Stimulated activated CD4-positive, alpha-beta T cell treated with anti-CD3 and anti-CD28 coated beads, Interleukin-1b, Interleukin-23, amount 100 ng/mL, for 4 hours (primary cell): ENCODE results near the gene NSDHL.

Source experiments
- DNase-seq, 2 donors: peaks; one replicate each; pipeline ENCODE4 v3.0.0-alpha.2; 2020; ENCODE audit warnings: low read depth in 2 of 2

The NSDHL gene

GRCh38 chrX:152844256-152844655, 13.4 kb downstream of the NSDHL start:
- DNase-seq = no peak

GRCh38 chrX:152845618-152846240, 14.9 kb downstream of the NSDHL start:
- DNase-seq = no peak

- no peak for DNase-seq
Measured at GRCh38 chrX:152847281-152847680, 16.4 kb downstream of the NSDHL start.

GRCh38 chrX:152850465-152850864, 19.6 kb downstream of the NSDHL start:
- no peak for DNase-seq

- DNase-seq = no peak
Measured at GRCh38 chrX:152853986-152854385, 23.1 kb downstream of the NSDHL start.

GRCh38 chrX:152861116-152861515, 30.3 kb downstream of the NSDHL start:
- no peak for DNase-seq

GRCh38 chrX:152861826-152862225, 31.0 kb downstream of the NSDHL start:
- no peak for DNase-seq

GRCh38 chrX:152865232-152865920, 34.5 kb downstream of the NSDHL start:
- no peak for DNase-seq

- DNase-seq = no peak
Measured at GRCh38 chrX:152866386-152866785, 35.5 kb downstream of the NSDHL start.

- DNase-seq = no peak
Measured at GRCh38 chrX:152869972-152870371, 39.1 kb downstream of the NSDHL start.

GRCh38 chrX:152871260-152871659, 40.4 kb downstream of the NSDHL start:
- DNase-seq = no peak

GRCh38 chrX:152872522-152872921, 41.7 kb downstream of the NSDHL start:
- DNase-seq = no peak

GRCh38 chrX:152873361-152873760, 42.5 kb downstream of the NSDHL start:
- DNase-seq = no peak

GRCh38 chrX:152876931-152877840, 46.3 kb downstream of the NSDHL start:
- DNase-seq = no peak

- no peak for DNase-seq
Measured at GRCh38 chrX:152878976-152879755, 48.3 kb downstream of the NSDHL start.

- DNase-seq = no peak
Measured at GRCh38 chrX:152881289-152881688, 50.4 kb downstream of the NSDHL start.

- no peak for DNase-seq
Measured at GRCh38 chrX:152884171-152884570, 53.3 kb downstream of the NSDHL start.

GRCh38 chrX:152886716-152887115, 55.9 kb downstream of the NSDHL start:
- DNase-seq = no peak

- no peak for DNase-seq
Measured at GRCh38 chrX:152892499-152892898, 61.6 kb downstream of the NSDHL start.

- no peak for DNase-seq
Measured at GRCh38 chrX:152892999-152893891, 62.4 kb downstream of the NSDHL start.
